Ishikawa (cell line): ENCODE results near the gene EYS.

Experiments used
- CEBPB ChIP-seq: IDR thresholded peaks from 2 replicates; pipeline ENCODE4 v1.6.1; 2012
- CREB1 ChIP-seq: IDR thresholded peaks from 2 replicates; pipeline ENCODE4 v1.6.1; 2012; ENCODE audit warnings: low read depth
- EGR1 ChIP-seq: IDR thresholded peaks from 2 replicates; pipeline ENCODE4 v1.6.1; 2012
- EP300 ChIP-seq: IDR thresholded peaks from 2 replicates; pipeline ENCODE4 v1.6.1; 2012; ENCODE audit warnings: borderline replicate concordance
- FOXM1 ChIP-seq: IDR thresholded peaks from 2 replicates; pipeline ENCODE4 v1.6.1; 2012; ENCODE audit warnings: low read depth, borderline replicate concordance
- MAX ChIP-seq: IDR thresholded peaks from 2 replicates; pipeline ENCODE4 v1.6.1; 2012
- NFIC ChIP-seq: IDR thresholded peaks from 2 replicates; pipeline ENCODE4 v1.6.1; 2012
- RAD21 ChIP-seq: IDR thresholded peaks from 2 replicates; pipeline ENCODE4 v1.6.1; 2012; ENCODE audit warnings: low read depth
- REST ChIP-seq: IDR thresholded peaks from 2 replicates; pipeline ENCODE4 v1.6.1; 2012; ENCODE audit warnings: low read depth, mild to moderate bottlenecking
- TAF1 ChIP-seq: IDR thresholded peaks from 2 replicates; pipeline ENCODE4 v1.6.1; 2012; ENCODE audit warnings: low read depth, mild to moderate bottlenecking
- TCF12 ChIP-seq: IDR thresholded peaks from 2 replicates; pipeline ENCODE4 v1.6.1; 2012; ENCODE audit warnings: low read depth
- TEAD4 ChIP-seq: IDR thresholded peaks from 2 replicates; pipeline ENCODE4 v1.6.1; 2012
- USF1 ChIP-seq: IDR thresholded peaks from 2 replicates; pipeline ENCODE4 v1.6.1; 2012
- YY1 ChIP-seq: IDR thresholded peaks from 2 replicates; pipeline ENCODE4 v1.6.1; 2012; ENCODE audit warnings: low read depth
- ZBTB7A ChIP-seq: IDR thresholded peaks from 2 replicates; pipeline ENCODE4 v1.6.1; 2012; ENCODE audit warnings: low read depth

The EYS gene

GRCh38 chr6:63872233-63872632 lies 1834.8 kb downstream of the EYS start:
- TF ChIP-seq FOXM1, result no peak
- TF ChIP-seq USF1, result no peak
- TF ChIP-seq CREB1, result no peak
- no peak for TF ChIP-seq EP300
- no peak for TF ChIP-seq ZBTB7A
- TF ChIP-seq RAD21, result no peak
- TF ChIP-seq MAX, result no peak

- TF ChIP-seq USF1 (no peak), EGR1 (no peak), TAF1 (no peak), TCF12 (no peak), REST (no peak), EP300 (no peak), ZBTB7A (no peak), YY1 (no peak), RAD21 (no peak), FOXM1 (no peak), CREB1 (no peak), TEAD4 (no peak), NFIC (no peak), MAX (no peak)
Measured at GRCh38 chr6:63868351-63868750, 1838.7 kb downstream of the EYS start.

- TF ChIP-seq EGR1 (no peak), NFIC (no peak), CEBPB (no peak), ZBTB7A (no peak), REST (no peak), FOXM1 (no peak), TEAD4 (no peak), EP300 (no peak), TCF12 (no peak), CREB1 (no peak), USF1 (no peak), YY1 (no peak), TAF1 (no peak), RAD21 (no peak), MAX (no peak)
Measured at GRCh38 chr6:63864671-63865318, 1842.2 kb downstream of the EYS start.

- no peak for TF ChIP-seq CEBPB
- TF ChIP-seq EGR1, result no peak
- no peak for TF ChIP-seq USF1
- TF ChIP-seq ZBTB7A, result no peak
- no peak for TF ChIP-seq REST
- TF ChIP-seq EP300, result no peak
- no peak for TF ChIP-seq FOXM1
- TF ChIP-seq RAD21, result no peak
- TF ChIP-seq YY1, result no peak
- no peak for TF ChIP-seq TCF12
- TF ChIP-seq MAX, result no peak
- no peak for TF ChIP-seq CREB1
- TF ChIP-seq TAF1, result no peak
- TF ChIP-seq TEAD4, result no peak
- no peak for TF ChIP-seq NFIC
Measured at GRCh38 chr6:63864061-63864460, 1843.0 kb downstream of the EYS start.
